Measurements from ENCODE around the gene FAM169A. TPM values are rescaled to one million over a fixed set of nuclear protein-coding genes. Genes with fewer than 3 reads are reported as not detected.

The FAM169A gene
- total and polyA plus RNA-seq, 2 donors (not counting 3 experiments of a cell fraction or from before 2014, with no cell fraction given) = 0.06 to 0.62 TPM

GRCh38 chr5:74833537-74834266 is 32.5 kb downstream of the FAM169A start:
- H4K20me1 ChIP-seq (replicated peaks; ENCODE audit: control insufficient read depth, extremely low read depth, insufficient read depth, low read length) = no peaks in the 10 kb centered on the region
- H3K27me3 ChIP-seq (ENCODE audit: control insufficient read depth in 2 of 2, insufficient read depth in 2 of 2, low read length in 2 of 2) = peaks cover 7 to 8% of the 10 kb centered on the region in 2 experiments
- H3K79me2 ChIP-seq (ENCODE audit: control insufficient read depth, insufficient read depth, low read length) = no peaks in the 10 kb centered on the region
- intact Hi-C loops (cut with micrococcal nuclease) (no loop called here), dilution Hi-C loops (cut with MboI; ENCODE audit: extremely low pct_ligation_motif_present, low sequenced_read_pairs) (no loop called here)
- no peak for FAIRE-seq
- H3K4me1 ChIP-seq (ENCODE audit: control insufficient read depth, extremely low read depth, insufficient read depth, low read length) = no peaks in the 10 kb centered on the region
- no peak overlapping the region for H2AFZ ChIP-seq (ENCODE audit: low read depth, low read length)
- ChIA-PET POLR2A (no interaction called here), CTCF (no interaction called here)
- H3K9ac ChIP-seq (replicated peaks; ENCODE audit: extremely low read depth, insufficient read depth, low read length) = no peak overlapping the region
- H3K4me2 ChIP-seq (ENCODE audit: insufficient read depth, low read length) = no peak overlapping the region
- no peaks in the 10 kb centered on the region for H3K9me3 ChIP-seq (replicated peaks; ENCODE audit: control insufficient read depth, insufficient read depth, low read length)
- H3K27ac ChIP-seq (ENCODE audit: insufficient read depth, low read depth, low read length) = no peak overlapping the region
- no peak for TF ChIP-seq CTCF (IDR thresholded peaks at IDR 0.05; ENCODE audit: extremely low read depth in 1 of 2, insufficient read depth in 1 of 2, low read depth in 1 of 2, low read length in 2 of 2)
- TF ChIP-seq POLR2AphosphoS5 (IDR thresholded peaks at IDR 0.05; ENCODE audit: insufficient read depth, low read depth, low read length) = no peak
- TF ChIP-seq POLR2A (IDR thresholded peaks at IDR 0.05; ENCODE audit: low read depth, low read length) = no peak
- no peak for TF ChIP-seq JUN (IDR thresholded peaks at IDR 0.05; ENCODE audit: borderline replicate concordance, insufficient read depth, insufficient read length, low read depth)
- TF ChIP-seq EZH2 (IDR thresholded peaks at IDR 0.05; ENCODE audit: borderline replicate concordance, low read depth, low read length, severe bottlenecking) = no peak
- TF ChIP-seq GATA2 (IDR thresholded peaks at IDR 0.05; ENCODE audit: insufficient read depth, insufficient read length, low read depth, low read length) = no peak
- H3K9me1 ChIP-seq (replicated peaks; ENCODE audit: control insufficient read depth, extremely low read depth, insufficient read depth, low read length) = no peaks in the 10 kb centered on the region
- DNase-seq (ENCODE audit: low read depth, low spot score) = no peak
- no peak overlapping the region for H3K4me3 ChIP-seq (replicated peaks in 1 of 3; ENCODE audit: insufficient read depth in 1 of 3, low read depth in 1 of 3, low read length in 3 of 3)
- H3K36me3 ChIP-seq (ENCODE audit: control insufficient read depth in 2 of 2, extremely low read depth in 1 of 2, insufficient read depth in 2 of 2, low read length in 2 of 2) = no peaks in the 10 kb centered on the region
- BruUV-seq (replicated peaks) = no TSS peak
